H9 (cell line): ENCODE measurements around the gene KRT81. TPM values are rescaled to one million over a fixed set of nuclear protein-coding genes. Genes with fewer than 3 reads are reported as not detected.

Experiments used
- DNase-seq: peaks from one replicate; pipeline ENCODE4 v3.0.0-alpha.2; 2017
- H2AFZ ChIP-seq: one replicate; pipeline ENCODE4 v1.6.1; 2013; ENCODE audit warnings: mild to moderate bottlenecking, low read length, control low read depth, moderate library complexity
- H2AK5ac ChIP-seq: 2 replicates; pipeline ENCODE4 v1.6.1; 2013; ENCODE audit warnings: low read length, control low read depth, mixed read lengths; ENCODE audit not compliant: insufficient read length
- H2BK120ac ChIP-seq: one replicate; pipeline ENCODE4 v1.6.1; 2013; ENCODE audit warnings: low read depth, mild to moderate bottlenecking, low read length, control low read depth, inconsistent platforms; ENCODE audit not compliant: poor library complexity, severe bottlenecking
- H2BK12ac ChIP-seq: 2 replicates; pipeline ENCODE4 v1.6.1; 2013; ENCODE audit warnings: low read length, control low read depth, mixed read lengths, low read depth; ENCODE audit not compliant: insufficient read length
- H2BK15ac ChIP-seq: 2 replicates; pipeline ENCODE4 v1.6.1; 2013; ENCODE audit warnings: low read depth, low read length, control low read depth
- H2BK20ac ChIP-seq: one replicate; pipeline ENCODE4 v1.6.1; 2013; ENCODE audit warnings: low read depth, mild to moderate bottlenecking, low read length, control low read depth, inconsistent platforms; ENCODE audit not compliant: poor library complexity, severe bottlenecking
- H2BK5ac ChIP-seq: 2 replicates; pipeline ENCODE4 v1.6.1; 2013; ENCODE audit warnings: low read length, control low read depth, mixed read lengths; ENCODE audit not compliant: insufficient read length
- H3K14ac ChIP-seq: 2 replicates; pipeline ENCODE4 v1.6.1; 2013; ENCODE audit warnings: low read length, control low read depth; ENCODE audit not compliant: insufficient read depth
- H3K18ac ChIP-seq: 2 replicates; pipeline ENCODE4 v1.6.1; 2013; ENCODE audit warnings: low read depth, mild to moderate bottlenecking, mixed read lengths, low read length, control low read depth; ENCODE audit not compliant: insufficient read length
- H3K23ac ChIP-seq: 2 replicates; pipeline ENCODE4 v1.6.1; 2013; ENCODE audit warnings: low read length, control low read depth, mixed read lengths, low read depth; ENCODE audit not compliant: insufficient read length
- H3K23me2 ChIP-seq: 2 replicates; pipeline ENCODE4 v1.6.1; 2013; ENCODE audit warnings: low read depth, mild to moderate bottlenecking, mixed read lengths, low read length, control low read depth; ENCODE audit not compliant: insufficient read length, poor library complexity, severe bottlenecking
- H3K27ac ChIP-seq: 2 replicates; pipeline ENCODE4 v1.5.1; 2013; ENCODE audit warnings: low read length, control low read depth, mixed read lengths, low read depth; ENCODE audit not compliant: insufficient read length
- H3K27me3 ChIP-seq: 2 replicates; pipeline ENCODE4 v1.6.1; 2013; ENCODE audit warnings: low read length, control low read depth, inconsistent platforms; ENCODE audit not compliant: insufficient read depth
- H3K4ac ChIP-seq: 2 replicates; pipeline ENCODE4 v1.6.1; 2013; ENCODE audit warnings: low read depth, mild to moderate bottlenecking, control low read depth, inconsistent platforms, low read length, moderate library complexity
- H3K4me1 ChIP-seq: 2 replicates; pipeline ENCODE4 v1.6.1; 2013; ENCODE audit warnings: low read length, control low read depth, inconsistent platforms; ENCODE audit not compliant: insufficient read depth
- H3K4me2 ChIP-seq: 2 replicates; pipeline ENCODE4 v1.6.1; 2013; ENCODE audit warnings: low read length, control low read depth, mixed read lengths; ENCODE audit not compliant: insufficient read length, insufficient read depth
- H3K56ac ChIP-seq: 2 replicates; pipeline ENCODE4 v1.6.1; 2013; ENCODE audit warnings: low read depth, mild to moderate bottlenecking, mixed read lengths, low read length, control low read depth; ENCODE audit not compliant: insufficient read length
- H3K79me1 ChIP-seq: 2 replicates; pipeline ENCODE4 v1.6.1; 2013; ENCODE audit warnings: low read depth, mild to moderate bottlenecking, moderate library complexity, low read length, control low read depth, inconsistent platforms; ENCODE audit not compliant: insufficient read depth, poor library complexity, severe bottlenecking
- H3K79me2 ChIP-seq: 2 replicates; pipeline ENCODE4 v1.6.1; 2013; ENCODE audit warnings: low read length, control low read depth, inconsistent platforms; ENCODE audit not compliant: insufficient read depth
- H3K9ac ChIP-seq: 2 replicates; pipeline ENCODE4 v1.6.1; 2013; ENCODE audit warnings: low read length, control low read depth, mixed read lengths; ENCODE audit not compliant: insufficient read length; ENCODE audit errors: extremely low read depth
- H3K9me3 ChIP-seq: one replicate; pipeline ENCODE4 v1.6.1; 2013; ENCODE audit warnings: low read depth, low read length, inconsistent platforms; ENCODE audit not compliant: control insufficient read depth
- H3T11ph ChIP-seq: one replicate; pipeline ENCODE4 v1.6.1; 2013; ENCODE audit warnings: mild to moderate bottlenecking, low read length, control low read depth, inconsistent platforms
- H4K20me1 ChIP-seq: one replicate; pipeline ENCODE4 v1.6.1; 2013; ENCODE audit not compliant: control insufficient read depth, insufficient read length, insufficient read depth
- H4K5ac ChIP-seq: 2 replicates; pipeline ENCODE4 v1.6.1; 2013; ENCODE audit warnings: low read depth, mild to moderate bottlenecking, mixed read lengths, low read length, control low read depth; ENCODE audit not compliant: insufficient read length
- H4K8ac ChIP-seq: replicated peaks from 2 replicates; pipeline ENCODE4 v1.6.1; 2013; ENCODE audit warnings: low read length, control low read depth, mixed read lengths, low read depth; ENCODE audit not compliant: insufficient read length
- H4K91ac ChIP-seq: 2 replicates; pipeline ENCODE4 v1.6.1; 2013; ENCODE audit warnings: low read depth, mild to moderate bottlenecking, moderate library complexity, mixed read lengths, low read length, control low read depth; ENCODE audit not compliant: insufficient read length
- H3K27ac Mint-ChIP-seq, 3 experiments: 2 replicates in 2 of 3; 3 replicates in 1 of 3; pipeline ENCODE4 v1.8.0; 2020 to 2021; ENCODE audit warnings: mixed read lengths in 3 of 3, mild to moderate bottlenecking in 1 of 3, moderate library complexity in 1 of 3
- H3K27me3 Mint-ChIP-seq: 2 replicates; pipeline ENCODE4 v1.8.0; 2021; ENCODE audit warnings: low read depth, mild to moderate bottlenecking, moderate library complexity, mixed read lengths
- H3K36me3 Mint-ChIP-seq, 3 experiments: 2 replicates in 2 of 3; 3 replicates in 1 of 3; pipeline ENCODE4 v1.8.0; 2020 to 2021; ENCODE audit warnings: low read depth in 3 of 3, mixed read lengths in 3 of 3; ENCODE audit not compliant: insufficient read depth in 1 of 3
- H3K4me1 Mint-ChIP-seq, 2 experiments: 2 replicates each; pipeline ENCODE4 v1.8.0; 2020; ENCODE audit warnings: mixed read lengths in 2 of 2
- H3K4me3 Mint-ChIP-seq, 2 experiments: 2 replicates in 1 of 2; 3 replicates in 1 of 2; pipeline ENCODE4 v1.8.0; 2020 to 2021; ENCODE audit warnings: mild to moderate bottlenecking in 2 of 2, mixed read lengths in 2 of 2, moderate library complexity in 1 of 2
- H3K9me3 Mint-ChIP-seq, 2 experiments: 2 replicates in 1 of 2; 3 replicates in 1 of 2; pipeline ENCODE4 v1.8.0; 2020; ENCODE audit warnings: mild to moderate bottlenecking in 2 of 2, mixed read lengths in 2 of 2, moderate library complexity in 1 of 2
- CTCF ChIP-seq: fragments of 200-600 bp; sonication (generic); conservative IDR thresholded peaks from 3 replicates; pipeline ENCODE4 v1.8.0; 2021; ENCODE audit warnings: antibody characterized with exemption, mild to moderate bottlenecking
- WGBS: extraction: QIAGEN DNeasy Blood & Tissue Kit; methylation state at CpG from one replicate; pipeline ENCODE4 v1.1.7; 2013; ENCODE audit warnings: missing lambda C conversion rate, low lambda C conversion rate, mixed read lengths; ENCODE audit not compliant: insufficient read length; ENCODE audit errors: extremely low coverage; 5-methylcytosine and 5-hydroxymethylcytosine counted together
- total RNA-seq: library from RNA; stranded (reverse); gene quantifications from 2 replicates; pipeline ENCODE4 v1.2.1, GENCODE V29; 2021

KRT81 gene
- total RNA-seq, 1 experiment from 2014 or later, result not detected

GRCh38 chr12:52274521-52275120 lies 16.7 kb downstream of the KRT81 start, which contains the start of gene KRT86:
Gene KRT86 (plus strand): TSS chr12:52274645. CDS start chr12:52301917, 27,272 bp downstream.
- Histone ChIP-seq H3K9ac (no peak within 1 kb of the TSS), H2BK12ac (no peak within 1 kb of the TSS), H2AK5ac (no peak within 1 kb of the TSS), H3K4ac (no peak within 1 kb of the TSS), H4K20me1 (no peaks in the 10 kb centered on the region), H3K23ac (no peak within 1 kb of the TSS), H4K8ac (no peak within 1 kb of the TSS), H3K9me3 (no peaks in the 10 kb centered on the region), H2BK5ac (no peak within 1 kb of the TSS), H2AFZ (no peak within 1 kb of the TSS), H3K27me3 (peaks cover 2% of the 10 kb centered on the region; the same call in 1 of the 2 replicates), H3K27ac (no peak within 1 kb of the TSS), H3K23me2 (peaks cover 5% of the 10 kb centered on the region), H2BK15ac (no peak within 1 kb of the TSS), H3K79me2 (no peaks in the 10 kb centered on the region), H3K56ac (peak within 1 kb of the TSS; percentile 79), H3K4me2 (no peak within 1 kb of the TSS), H3T11ph (no peak within 1 kb of the TSS), H2BK20ac (no peak within 1 kb of the TSS), H4K5ac (peak within 1 kb of the TSS; percentile 45), H3K79me1 (no peaks in the 10 kb centered on the region), H4K91ac (no peak within 1 kb of the TSS), H3K14ac (no peak within 1 kb of the TSS; the same call in 1 of the 2 replicates), H3K4me1 (no peaks in the 10 kb centered on the region), H3K18ac (no peak within 1 kb of the TSS), H2BK120ac (no peak within 1 kb of the TSS)
- H3K9me3 Mint-ChIP-seq, result no peaks in the 10 kb centered on the region
- TF ChIP-seq CTCF, result no peak
- peaks cover 64% of the 10 kb centered on the region for H3K27me3 Mint-ChIP-seq
- H3K4me3 Mint-ChIP-seq, result no peak within 1 kb of the TSS
- H3K27ac Mint-ChIP-seq, result no peak within 1 kb of the TSS
- no peaks in the 10 kb centered on the region for H3K36me3 Mint-ChIP-seq
- WGBS, result no CpG with 5 or more reads among the region's 3 CpGs
- peaks cover 8 to 10% of the 10 kb centered on the region in 2 experiments for H3K4me1 Mint-ChIP-seq
- DNase-seq, result no peak
